Cardiac fibroblast (primary cell): ENCODE results near the gene HNRNPD.
"Not testable (repeated sequence)": the region's sequence is repeated elsewhere in the genome, so short reads cannot be mapped to it uniquely, and the experiment has no call there.

Experiments used
- DNase-seq, 2 donors: peaks; one replicate each; pipeline versions ENCODE4 v3.0.0 to v3.0.0-alpha.2; 2010; ENCODE audit warnings: low read depth in 2 of 2
- H3K4me3 ChIP-seq, 2 donors: replicated peaks in 1 of 2; 1 replicate in 1 of 2; 2 replicates in 1 of 2; pipeline ENCODE4 v1.5.1; 2011; ENCODE audit warnings: low read depth in 2 of 2, low read length in 2 of 2, mild to moderate bottlenecking in 2 of 2, moderate library complexity in 1 of 2
- TF ChIP-seq, protein P1 (sequence below): IDR thresholded peaks from one replicate; pipeline ENCODE4 v1.5.1; 2011; ENCODE audit warnings: low read depth, mild to moderate bottlenecking, low read length, inconsistent platforms

Gene HNRNPD, protein sequence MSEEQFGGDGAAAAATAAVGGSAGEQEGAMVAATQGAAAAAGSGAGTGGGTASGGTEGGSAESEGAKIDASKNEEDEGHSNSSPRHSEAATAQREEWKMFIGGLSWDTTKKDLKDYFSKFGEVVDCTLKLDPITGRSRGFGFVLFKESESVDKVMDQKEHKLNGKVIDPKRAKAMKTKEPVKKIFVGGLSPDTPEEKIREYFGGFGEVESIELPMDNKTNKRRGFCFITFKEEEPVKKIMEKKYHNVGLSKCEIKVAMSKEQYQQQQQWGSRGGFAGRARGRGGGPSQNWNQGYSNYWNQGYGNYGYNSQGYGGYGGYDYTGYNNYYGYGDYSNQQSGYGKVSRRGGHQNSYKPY

DNA sequence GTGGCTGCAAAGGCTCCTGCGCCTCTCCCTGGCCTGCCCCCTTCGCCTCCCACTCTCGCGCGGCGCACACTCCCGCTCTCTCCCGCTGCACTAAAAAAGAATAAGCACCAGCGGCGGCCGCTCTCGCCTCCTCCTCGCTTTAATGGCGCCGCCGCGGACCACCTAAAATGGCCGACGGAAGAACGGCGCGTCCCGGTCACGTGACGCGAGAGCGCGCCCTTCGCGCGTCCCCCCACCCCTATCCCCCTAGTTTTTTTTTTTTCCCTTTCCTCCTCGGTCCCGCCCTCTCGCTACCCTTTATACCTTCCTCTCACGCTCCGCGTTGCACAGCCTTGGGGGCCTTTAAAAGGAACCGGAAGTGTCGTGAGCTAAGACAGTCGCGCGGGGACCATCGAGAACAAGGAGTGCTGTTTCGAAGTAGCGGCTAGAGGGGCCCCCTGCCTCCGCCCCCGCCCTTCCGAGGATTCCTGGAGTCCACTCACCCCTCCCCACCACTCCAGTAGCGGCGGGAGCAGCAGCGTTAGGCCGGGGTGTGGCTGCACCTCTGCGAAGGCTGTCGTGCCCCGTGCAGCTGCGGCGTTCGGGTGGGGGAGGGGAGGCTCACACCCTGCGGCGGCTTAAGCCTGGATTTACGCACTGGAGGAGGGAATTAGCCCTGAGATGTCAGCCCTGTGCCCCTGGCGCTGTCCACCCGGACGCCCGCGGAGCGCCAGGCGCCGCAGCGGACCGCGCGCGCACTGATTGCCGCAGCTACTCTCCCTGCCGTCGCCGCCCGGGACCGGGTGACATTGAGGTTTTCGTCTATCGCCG is at the start of gene HNRNPD:
HNRNPD (minus strand) TSS at position 176 of the 810 bp plus-strand sequence. CDS start 313 bp downstream, outside the sequence.
- H3K4me3 ChIP-seq = peak within 1 kb of the TSS; percentile 98 to 99
- DNase-seq = peak; percentile 100
- TF ChIP-seq, protein P1, sequence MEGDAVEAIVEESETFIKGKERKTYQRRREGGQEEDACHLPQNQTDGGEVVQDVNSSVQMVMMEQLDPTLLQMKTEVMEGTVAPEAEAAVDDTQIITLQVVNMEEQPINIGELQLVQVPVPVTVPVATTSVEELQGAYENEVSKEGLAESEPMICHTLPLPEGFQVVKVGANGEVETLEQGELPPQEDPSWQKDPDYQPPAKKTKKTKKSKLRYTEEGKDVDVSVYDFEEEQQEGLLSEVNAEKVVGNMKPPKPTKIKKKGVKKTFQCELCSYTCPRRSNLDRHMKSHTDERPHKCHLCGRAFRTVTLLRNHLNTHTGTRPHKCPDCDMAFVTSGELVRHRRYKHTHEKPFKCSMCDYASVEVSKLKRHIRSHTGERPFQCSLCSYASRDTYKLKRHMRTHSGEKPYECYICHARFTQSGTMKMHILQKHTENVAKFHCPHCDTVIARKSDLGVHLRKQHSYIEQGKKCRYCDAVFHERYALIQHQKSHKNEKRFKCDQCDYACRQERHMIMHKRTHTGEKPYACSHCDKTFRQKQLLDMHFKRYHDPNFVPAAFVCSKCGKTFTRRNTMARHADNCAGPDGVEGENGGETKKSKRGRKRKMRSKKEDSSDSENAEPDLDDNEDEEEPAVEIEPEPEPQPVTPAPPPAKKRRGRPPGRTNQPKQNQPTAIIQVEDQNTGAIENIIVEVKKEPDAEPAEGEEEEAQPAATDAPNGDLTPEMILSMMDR = no peak

DNA sequence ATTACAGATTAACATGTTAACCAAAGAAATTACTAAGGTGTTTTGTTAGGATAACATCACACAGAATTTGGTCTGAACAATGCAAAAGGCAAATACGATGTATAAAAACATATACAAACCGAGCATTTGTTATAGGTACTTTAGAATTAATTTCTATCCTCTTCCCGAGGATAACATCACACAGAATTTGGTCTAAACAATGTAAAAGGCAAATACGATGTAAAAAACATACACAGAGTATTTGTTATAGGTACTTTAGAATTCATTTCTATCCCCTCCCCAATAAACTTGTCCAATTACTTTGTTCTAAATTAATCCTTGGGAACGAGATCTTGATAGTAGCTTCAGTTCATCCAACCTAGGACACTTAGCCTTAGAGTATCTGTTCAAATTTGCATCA is 48.8 kb upstream of the HNRNPD start:
- no peak for DNase-seq
- TF ChIP-seq, protein P1 = no peak
- H3K4me3 ChIP-seq = no peak overlapping the region

DNA sequence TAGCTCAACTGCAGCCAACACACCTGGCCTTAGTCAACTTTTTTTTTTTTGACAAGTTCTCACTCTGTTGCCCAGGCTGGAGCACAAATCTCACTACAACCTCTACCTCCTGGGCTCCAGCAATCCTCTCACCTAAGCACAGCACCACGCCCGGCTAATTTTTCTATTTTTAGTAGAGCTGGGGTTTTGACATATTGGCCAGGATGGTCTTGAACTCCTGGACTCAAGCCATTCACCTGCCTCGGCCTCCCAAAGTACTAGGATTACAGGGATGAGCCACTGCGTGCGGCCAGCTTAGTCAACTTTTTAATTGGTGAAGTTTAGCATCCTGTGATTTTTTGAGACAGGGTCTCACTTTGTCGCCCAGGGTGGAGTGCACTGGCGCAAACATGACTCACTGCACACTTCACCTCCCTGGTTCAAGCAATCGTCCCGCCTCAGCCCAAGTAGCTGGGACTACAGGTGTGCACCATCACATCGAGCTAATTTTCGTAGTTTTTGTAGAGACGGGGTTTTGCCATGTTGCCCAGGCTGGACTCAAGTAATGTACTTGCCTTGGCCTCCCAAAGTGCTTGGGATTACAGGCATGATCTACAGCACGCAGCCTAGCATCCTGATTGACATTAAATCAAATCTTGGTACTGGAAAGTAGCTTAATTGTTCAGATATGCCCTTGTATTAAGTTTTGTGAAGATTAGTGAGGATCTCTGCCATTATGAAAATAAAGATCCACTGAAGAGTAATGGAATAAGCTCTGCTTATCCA is 48.2 kb upstream of the HNRNPD start:
- no peak for DNase-seq
- no peak overlapping the region for H3K4me3 ChIP-seq
- TF ChIP-seq, protein P1 = no peak

DNA sequence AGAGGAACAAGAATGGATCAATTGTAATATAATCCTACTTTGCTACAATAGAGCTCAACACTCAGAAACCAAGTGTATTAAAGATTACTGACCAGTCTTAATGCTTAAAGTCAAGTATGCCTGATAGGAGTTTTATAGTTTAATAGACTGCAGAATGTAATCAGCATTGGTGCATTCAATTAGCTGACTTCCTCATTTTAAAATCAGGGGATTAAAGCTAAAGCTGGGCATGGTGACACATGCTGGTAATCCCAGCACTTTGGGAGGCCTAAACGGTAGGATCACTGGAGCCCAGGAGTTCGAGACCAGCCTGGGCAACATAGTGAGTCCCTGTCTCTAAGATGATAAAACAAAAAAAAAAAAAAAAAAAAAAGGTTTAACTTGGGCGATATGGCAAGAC is 45.7 kb upstream of the HNRNPD start:
- no peak for DNase-seq
- H3K4me3 ChIP-seq = no peak overlapping the region
- TF ChIP-seq, protein P1 = no peak

DNA sequence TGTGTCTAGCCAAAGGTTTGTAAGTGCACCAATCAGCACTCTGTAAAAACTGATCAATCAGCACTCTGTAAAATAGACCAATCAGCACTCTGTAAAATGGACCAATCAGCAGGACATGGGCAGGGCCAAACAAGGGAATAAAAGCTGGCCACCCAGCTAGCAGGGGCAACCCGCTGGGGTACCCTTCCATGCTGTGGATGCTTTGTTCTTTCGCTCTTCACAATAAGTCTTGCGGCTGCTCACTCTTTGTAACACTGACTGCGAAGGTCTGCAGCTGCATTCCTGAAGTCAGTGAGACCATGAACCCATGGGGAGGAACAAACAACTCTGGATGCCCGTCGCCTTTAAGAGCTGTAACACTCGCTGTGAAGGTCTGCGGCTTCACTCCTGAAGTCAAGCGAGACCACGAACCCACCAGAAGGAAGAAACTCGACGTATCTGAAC is 42.2 kb upstream of the HNRNPD start:
- TF ChIP-seq, protein P1 = no peak
- no peak overlapping the region for H3K4me3 ChIP-seq
- DNase-seq = no peak

DNA sequence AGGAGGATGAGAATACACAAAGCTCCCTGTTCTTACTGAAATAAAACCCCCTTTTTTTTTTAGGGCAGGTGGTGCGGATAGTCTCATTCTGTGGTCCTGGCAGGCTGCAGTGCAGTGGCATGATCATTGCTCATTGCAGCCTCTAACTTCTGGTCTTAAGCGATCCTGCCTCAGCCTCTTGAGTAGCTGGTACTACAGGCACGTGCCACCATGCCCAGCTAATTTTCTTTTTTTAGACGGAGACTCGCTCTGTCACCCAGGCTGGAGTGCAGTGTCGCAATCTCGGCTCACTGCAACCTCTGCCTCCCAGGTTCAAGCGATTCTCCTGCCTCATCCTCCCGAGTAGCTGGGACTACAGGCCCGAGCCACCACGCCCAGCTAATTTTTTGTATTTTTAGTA is 41.3 kb upstream of the HNRNPD start:
- not testable (repeated sequence) for H3K4me3 ChIP-seq, DNase-seq
